ENCODE measurements around the gene GPANK1.

GPANK1 gene

GRCh38 chr6:31661262-31662123, 3.3 kb downstream of the GPANK1 start:
- no peak for DNase-seq

GRCh38 chr6:31660381-31661261, 4.2 kb downstream of the GPANK1 start, which contains the start of gene C6orf47:
C6orf47 (minus strand) TSS chr6:31660778; CDS start chr6:31659947, 831 bp downstream.
- DNase-seq, result peak; percentile 62

DNA sequence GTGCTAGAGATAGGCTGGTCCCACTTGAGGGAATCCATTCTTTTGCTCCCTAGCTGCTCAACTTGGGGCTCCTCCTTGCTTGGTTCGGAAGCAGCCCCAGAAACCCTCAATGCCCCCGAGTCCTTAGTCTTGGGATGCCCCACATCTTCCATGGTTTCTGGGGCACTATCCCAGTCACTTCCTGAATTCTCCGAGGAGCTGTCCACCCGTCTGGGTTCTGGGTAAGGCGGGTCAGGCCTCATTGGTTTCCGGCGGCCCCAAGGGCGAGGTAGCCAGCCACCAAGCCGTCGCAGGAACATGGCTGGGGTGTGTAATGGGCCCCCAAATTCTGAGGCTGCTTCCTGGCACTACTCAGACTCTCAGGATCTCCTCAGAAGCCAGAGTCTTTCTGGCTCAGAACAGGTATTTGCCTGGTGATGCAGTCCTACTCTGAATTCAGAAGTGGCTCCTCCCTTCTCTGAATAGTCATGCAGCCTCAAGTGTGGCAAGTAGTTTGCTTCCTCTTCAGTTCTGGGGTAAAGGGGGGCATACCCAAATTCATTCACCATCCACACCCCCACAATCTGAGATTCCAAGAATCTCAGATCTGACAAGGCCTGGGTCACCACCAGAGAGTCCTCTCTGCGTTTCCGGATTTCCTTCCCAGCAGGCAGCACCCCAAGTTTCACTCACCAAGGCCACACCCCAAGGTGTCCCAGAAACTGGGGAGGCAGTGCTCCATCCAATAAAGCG, 5.0 kb downstream of the GPANK1 start:
- DNase-seq, result peak; percentile 23

GRCh38 chr6:31658983-31659648, 5.7 kb downstream of the GPANK1 start:
- DNase-seq, result no peak

GRCh38 chr6:31658158-31658688, 6.6 kb downstream of the GPANK1 start:
- DNase-seq, result no peak

GRCh38 chr6:31657406-31658157, 7.2 kb downstream of the GPANK1 start:
- peak; percentile 20 for DNase-seq

GRCh38 chr6:31655349-31656237, 9.2 kb downstream of the GPANK1 start, which contains the start of gene APOM:
APOM (plus strand) TSS chr6:31655894; CDS start chr6:31655967, 73 bp downstream.
- DNase-seq, result no peak

DNA sequence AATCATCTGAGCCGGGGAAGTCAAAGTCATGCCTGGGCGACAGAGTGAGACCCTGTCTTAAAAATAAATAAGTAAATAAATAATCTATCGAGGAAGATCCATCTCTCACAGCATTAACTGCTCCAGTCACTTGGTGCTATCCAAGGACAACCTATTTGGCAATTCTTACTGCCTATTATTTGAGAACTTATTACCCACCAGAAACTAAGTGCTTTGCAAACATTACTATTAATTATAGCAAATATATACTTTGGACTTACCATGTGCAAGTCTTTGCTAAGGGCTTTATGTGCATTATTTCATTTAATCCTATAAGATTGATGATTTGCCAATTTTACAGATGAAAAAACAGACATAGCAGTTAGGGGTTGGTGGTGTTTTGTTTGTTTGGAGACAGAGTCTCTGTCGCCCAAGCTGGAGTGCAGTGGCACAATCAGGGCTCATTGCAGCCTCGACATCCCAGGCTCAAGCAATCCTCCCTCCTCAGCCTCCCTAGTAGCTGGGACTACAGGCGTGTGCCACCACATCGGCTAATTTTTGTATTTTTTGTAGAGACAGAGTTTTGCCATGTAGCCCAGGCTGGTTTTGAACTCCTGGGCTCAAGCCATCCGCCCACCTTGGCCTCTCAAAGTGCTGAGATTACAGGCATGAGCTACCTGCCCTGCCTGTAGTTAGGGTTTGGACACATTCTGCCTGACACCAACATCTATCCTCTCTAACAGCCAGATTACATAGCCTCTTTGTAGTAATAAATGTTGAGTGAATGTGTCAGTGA, 10.0 kb downstream of the GPANK1 start:
- DNase-seq, result no peak

DNA sequence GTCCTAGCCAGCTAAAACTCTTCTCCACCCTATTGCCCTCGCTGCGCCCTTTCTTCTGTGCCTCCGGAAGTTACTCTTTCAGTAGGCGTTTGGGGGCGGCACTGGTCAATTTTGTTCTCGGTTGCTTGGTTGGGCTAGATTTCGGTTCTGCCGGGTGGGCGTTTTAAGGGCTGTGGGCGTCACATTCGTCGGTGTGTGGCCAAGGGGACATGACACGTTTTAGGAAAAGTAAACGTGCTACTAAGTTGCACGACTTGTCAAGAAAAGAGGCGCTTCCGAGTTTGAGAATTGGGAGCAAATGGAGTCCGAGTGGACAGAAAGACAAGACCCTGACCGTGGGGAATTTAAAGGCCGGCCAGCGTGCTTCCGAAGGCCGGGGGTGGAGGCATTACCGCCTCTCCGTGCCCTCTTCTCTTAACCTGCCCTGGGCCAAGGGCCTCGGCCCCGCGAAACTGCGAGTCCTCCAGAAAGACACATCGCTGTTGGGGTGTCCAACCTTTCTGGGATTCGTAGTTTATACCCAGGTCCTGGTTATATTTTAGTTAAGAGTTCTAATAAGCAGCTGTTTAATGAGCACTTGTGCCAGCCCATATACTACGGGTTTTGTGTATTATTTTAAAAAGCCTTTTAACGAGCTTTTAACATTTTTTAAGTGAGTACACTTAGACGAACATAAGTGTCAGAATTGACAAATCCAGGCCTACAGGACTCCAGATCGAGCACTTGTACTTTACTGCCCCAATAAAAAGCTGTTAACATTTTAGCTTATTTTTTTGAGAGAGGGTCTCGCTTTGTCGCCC, 11.7 kb downstream of the GPANK1 start:
- no peak for DNase-seq

GRCh38 chr6:31651602-31652191, 13.1 kb downstream of the GPANK1 start:
- no peak for DNase-seq

DNA sequence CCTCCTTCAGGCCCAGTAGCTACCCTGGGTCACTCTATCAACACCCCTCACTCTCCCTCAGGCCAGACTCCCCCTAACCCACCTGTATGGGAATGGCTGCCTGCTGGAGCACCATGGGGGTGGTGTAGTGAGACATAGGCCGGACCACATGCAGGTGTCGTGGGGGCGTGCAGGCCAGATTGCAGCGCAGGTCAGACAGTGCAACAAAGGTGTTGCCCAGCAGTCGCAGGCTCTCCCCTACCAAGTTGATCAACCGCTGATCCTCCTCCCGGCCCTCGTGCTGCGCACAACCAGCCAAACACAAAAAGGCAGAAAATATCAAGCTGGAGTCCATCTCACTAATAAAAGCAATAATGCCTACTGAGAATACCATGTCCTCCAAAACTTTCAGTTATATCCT, 19.5 kb downstream of the GPANK1 start:
- no peak for DNase-seq

- DNase-seq, result no peak
Observed at GRCh38 chr6:31643818-31644454, 20.9 kb downstream of the GPANK1 start.

DNA sequence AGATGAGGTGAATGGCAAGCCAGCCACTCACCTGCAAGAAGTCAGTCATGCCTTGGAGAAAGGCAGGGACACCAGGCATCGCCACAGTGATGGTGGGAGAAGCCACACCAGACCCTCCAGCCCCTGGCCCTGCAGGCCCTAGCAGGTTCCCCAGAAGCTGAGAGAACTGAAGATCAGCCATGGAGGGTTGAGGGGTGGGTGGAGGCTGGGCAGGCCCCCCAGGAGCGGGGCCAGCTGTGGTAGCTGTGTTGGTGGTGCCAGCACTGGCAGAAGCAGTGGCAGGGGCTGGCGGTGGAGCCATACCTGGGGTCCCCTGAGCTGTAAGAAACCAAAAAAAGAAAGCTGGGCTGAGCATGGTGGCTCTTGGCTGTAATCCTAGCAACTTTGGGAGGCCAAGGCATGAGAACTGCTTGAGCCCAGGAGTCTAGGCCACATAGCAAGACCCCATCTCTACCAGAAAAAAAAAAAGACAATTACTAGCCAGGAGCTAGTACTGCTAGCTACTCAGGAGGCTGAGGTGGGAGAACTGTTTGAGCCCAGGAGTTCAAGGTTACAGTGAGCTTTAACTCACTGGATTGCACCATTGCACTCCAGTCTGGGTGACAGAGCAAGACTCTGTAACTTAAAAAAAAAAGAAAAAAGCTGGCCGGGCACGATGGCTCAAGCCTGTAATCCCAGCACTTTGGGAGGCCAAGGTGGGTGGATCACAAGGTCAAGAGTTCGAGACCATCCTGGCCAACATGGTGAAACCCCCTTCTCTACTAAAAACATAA, 21.8 kb downstream of the GPANK1 start:
- no peak for DNase-seq

DNA sequence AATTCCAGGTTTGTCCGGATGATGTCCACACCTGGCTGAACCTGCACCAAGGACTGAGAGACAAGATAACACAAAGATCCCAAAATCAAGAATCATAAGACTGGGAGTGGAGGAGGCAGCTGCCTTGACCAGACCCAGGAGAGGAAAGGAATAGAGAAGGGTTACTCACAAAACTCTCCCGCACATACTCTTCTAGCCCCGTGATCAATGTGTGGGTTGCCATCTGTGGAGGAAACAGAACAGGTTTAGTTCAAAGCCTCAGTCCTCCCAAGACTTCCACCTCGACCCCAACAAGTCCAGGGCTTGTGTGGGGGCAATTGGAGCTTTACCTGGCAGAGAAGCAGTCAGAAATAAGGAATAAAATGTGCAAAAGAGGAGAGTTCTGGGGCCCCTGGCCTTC, 23.4 kb downstream of the GPANK1 start:
- DNase-seq, result no peak

- DNase-seq, result no peak
Observed at GRCh38 chr6:31640612-31641011, 24.2 kb downstream of the GPANK1 start.

- no peak for DNase-seq
Observed at GRCh38 chr6:31639449-31639861, 25.3 kb downstream of the GPANK1 start.

- no peak for DNase-seq
Observed at GRCh38 chr6:31639043-31639442, 25.8 kb downstream of the GPANK1 start.

Data from central memory CD4-positive, alpha-beta T cell (primary cell).